HepG2 (cell line): ENCODE data around the gene TEKT5. TPM values are rescaled to one million over a fixed set of nuclear protein-coding genes. Genes with fewer than 3 reads are reported as not detected.

Source experiments
- DR1 ChIP-seq: sonication (generic); formaldehyde crosslinking; IDR thresholded peaks from 2 replicates; pipeline ENCODE4 v1.8.0; 2021; ENCODE audit warnings: mild to moderate bottlenecking, missing genetic modification reagents, inconsistent platforms
- KDM4B ChIP-seq: sonication (generic); formaldehyde crosslinking; IDR thresholded peaks from 2 replicates; pipeline ENCODE4 v1.4.0; 2020; ENCODE audit warnings: missing genetic modification reagents
- MYPOP ChIP-seq: sonication (generic); formaldehyde crosslinking; IDR thresholded peaks from 2 replicates; pipeline ENCODE4 v1.8.1; 2023; ENCODE audit warnings: mild to moderate bottlenecking, moderate library complexity, missing genetic modification reagents
- NFYB ChIP-seq: sonication (generic); formaldehyde crosslinking; IDR thresholded peaks from 2 replicates; pipeline ENCODE4 v1.4.0; 2020; ENCODE audit warnings: missing genetic modification reagents
- NR1H2 ChIP-seq: sonication (generic); formaldehyde crosslinking; IDR thresholded peaks from 2 replicates; pipeline ENCODE4 v1.8.1; 2022; ENCODE audit warnings: low read depth, missing genetic modification reagents, borderline replicate concordance
- PAF1 ChIP-seq: IDR thresholded peaks from 2 replicates; pipeline ENCODE4 v1.6.1; 2016; ENCODE audit warnings: missing genetic modification reagents, missing compliant biosample characterization
- SMARCC2 ChIP-seq: fragments of 450-650 bp; IDR thresholded peaks from 2 replicates; pipeline ENCODE4 v1.6.1; 2017; ENCODE audit warnings: antibody characterized with exemption, mild to moderate bottlenecking
- SUZ12 ChIP-seq: fragments of 150-350 bp; IDR thresholded peaks from 2 replicates; pipeline ENCODE4 v1.6.1; 2014; ENCODE audit warnings: low read depth, low read length
- TFDP2 ChIP-seq: sonication (generic); formaldehyde crosslinking; IDR thresholded peaks from 2 replicates; pipeline ENCODE4 v1.4.0; 2020; ENCODE audit warnings: missing genetic modification reagents
- TFE3 ChIP-seq: IDR thresholded peaks from 2 replicates; pipeline ENCODE4 v1.6.1; 2016
- TRIM22 ChIP-seq: fragments of 450-650 bp; IDR thresholded peaks from 2 replicates; pipeline ENCODE4 v1.6.1; 2017
- ZBTB3 ChIP-seq: sonication (generic); formaldehyde crosslinking; IDR thresholded peaks from 2 replicates; pipeline ENCODE4 v1.4.0; 2020; ENCODE audit warnings: low read depth, mild to moderate bottlenecking, moderate library complexity, missing genetic modification reagents, borderline replicate concordance
- ZBTB34 ChIP-seq: sonication (generic); formaldehyde crosslinking; IDR thresholded peaks from 2 replicates; pipeline ENCODE4 v1.8.0; 2022; ENCODE audit warnings: mild to moderate bottlenecking, missing genetic modification reagents
- ZMAT5 ChIP-seq: sonication (generic); formaldehyde crosslinking; IDR thresholded peaks from 2 replicates; pipeline ENCODE4 v1.5.0; 2020; ENCODE audit warnings: mild to moderate bottlenecking, low read depth, missing genetic modification reagents, borderline replicate concordance
- ZNF20 ChIP-seq: sonication (generic); formaldehyde crosslinking; IDR thresholded peaks from 2 replicates; pipeline ENCODE4 v1.4.0; 2020; ENCODE audit warnings: mild to moderate bottlenecking, moderate library complexity, missing genetic modification reagents
- ZNF230 ChIP-seq: sonication (generic); formaldehyde crosslinking; IDR thresholded peaks from 2 replicates; pipeline ENCODE4 v1.4.0; 2020; ENCODE audit warnings: mild to moderate bottlenecking, missing genetic modification reagents
- ZNF44 ChIP-seq: sonication (generic); formaldehyde crosslinking; IDR thresholded peaks from 2 replicates; pipeline ENCODE4 v1.5.1; 2020; ENCODE audit warnings: mild to moderate bottlenecking, missing genetic modification reagents
- ZNF574 ChIP-seq: sonication (generic); formaldehyde crosslinking; IDR thresholded peaks from 2 replicates; pipeline ENCODE4 v1.4.0; 2020; ENCODE audit warnings: missing genetic modification reagents
- ZNF766 ChIP-seq: sonication (generic); formaldehyde crosslinking; IDR thresholded peaks from 2 replicates; pipeline ENCODE4 v1.5.0; 2020; ENCODE audit warnings: missing genetic modification reagents, borderline replicate concordance
- ZSCAN30 ChIP-seq: sonication (generic); formaldehyde crosslinking; IDR thresholded peaks from 2 replicates; pipeline ENCODE4 v1.5.0; 2020; ENCODE audit warnings: mild to moderate bottlenecking, missing genetic modification reagents
- polyA plus RNA-seq, 8 experiments: library from polyadenylated mRNA; depleted of rRNA in 3 of 8; stranded (reverse) in 7 of 8; unstranded in 1 of 8; fragments of >200 nt; fragmentation: Illumina TruSeq in 4 of 8; extraction: Trizol in 4 of 8; gene quantifications; 2 replicates each; pipeline versions ENCODE4 v1.2.1 to v1.2.3, GENCODE V29; 2011 to 2016; ENCODE audit warnings: low read depth in 4 of 8, missing spikeins in 1 of 8, mixed read lengths in 1 of 8; ENCODE audit not compliant: insufficient read depth in 1 of 8
- total RNA-seq, 5 experiments: library from RNA; depleted of rRNA; stranded (reverse); fragments of >200 nt; fragmentation: Illumina TruSeq; extraction: Trizol; gene quantifications; 2 replicates each; pipeline ENCODE4 v1.2.3, GENCODE V29; 2016; ENCODE audit warnings: low read depth in 1 of 5

The TEKT5 gene
- total and polyA plus RNA-seq, 2 of the 13 experiments (the other 11 are each of a cell fraction or from before 2014, with no cell fraction given), result 0.16 TPM; not detected in 1

- no peak for TF ChIP-seq ZNF574 (CRISPR knock-in tag)
- TF ChIP-seq ZBTB3 (CRISPR knock-in tag), result no peak
- TF ChIP-seq TFDP2 (CRISPR knock-in tag), result no peak
- no peak for TF ChIP-seq NFYB
- 0 out of 2 replicates have a peak, but pooled peaks have one; percentile 2 for TF ChIP-seq ZNF230 (CRISPR knock-in tag)
- no peak for TF ChIP-seq ZNF766
- no peak for TF ChIP-seq ZBTB34 (CRISPR knock-in tag)
- no peak for TF ChIP-seq SUZ12
- TF ChIP-seq DR1, result no peak
- TF ChIP-seq MYPOP (CRISPR knock-in tag), result no peak
- no peak for TF ChIP-seq ZSCAN30 (CRISPR knock-in tag)
- no peak for TF ChIP-seq TRIM22
- TF ChIP-seq ZNF20 (CRISPR knock-in tag), result no peak
- no peak for TF ChIP-seq NR1H2 (CRISPR knock-in tag)
- 0 out of 2 replicates have a peak, but pooled peaks have one; percentile 9 for TF ChIP-seq SMARCC2
- no peak for TF ChIP-seq KDM4B (CRISPR knock-in tag)
- TF ChIP-seq ZNF44 (CRISPR knock-in tag), result no peak
- TF ChIP-seq TFE3 (CRISPR knock-in tag), result no peak
- TF ChIP-seq ZMAT5 (CRISPR knock-in tag), result no peak
- TF ChIP-seq PAF1 (CRISPR knock-in tag), result 0 out of 2 replicates have a peak, but pooled peaks have one; percentile 26
Observed at GRCh38 chr16:10646581-10647263, 48.0 kb downstream of the TEKT5 start (continued).
